Mucosa of rectum (tissue), 2 donors: ENCODE measurements around the gene SCTR.

Experiments
- H3K27ac ChIP-seq, 2 donors: one replicate each; pipeline ENCODE4 v1.7.0; 2013; ENCODE audit warnings: inconsistent platforms in 2 of 2, low read depth in 2 of 2, low read length in 2 of 2
- H3K27me3 ChIP-seq, 2 donors: one replicate each; pipeline ENCODE4 v1.7.0; 2013; ENCODE audit warnings: low read length in 2 of 2; ENCODE audit not compliant: control insufficient read depth in 2 of 2, insufficient read depth in 2 of 2
- H3K36me3 ChIP-seq, 2 donors: one replicate each; pipeline ENCODE4 v1.7.0; 2013; ENCODE audit warnings: low read length in 2 of 2; ENCODE audit not compliant: control insufficient read depth in 2 of 2, insufficient read depth in 2 of 2
- H3K4me1 ChIP-seq, 2 donors: one replicate each; pipeline ENCODE4 v1.7.0; 2013; ENCODE audit warnings: low read length in 2 of 2, mild to moderate bottlenecking in 1 of 2; ENCODE audit not compliant: control insufficient read depth in 2 of 2, insufficient read depth in 2 of 2
- H3K4me3 ChIP-seq, 2 donors: one replicate each; pipeline ENCODE4 v1.7.0; 2013; ENCODE audit warnings: low read length in 2 of 2
- H3K9ac ChIP-seq, 2 donors: one replicate each; pipeline ENCODE4 v1.7.0; 2013; ENCODE audit warnings: low read length in 2 of 2, low read depth in 1 of 2, mild to moderate bottlenecking in 1 of 2
- H3K9me3 ChIP-seq, 2 donors: one replicate each; pipeline ENCODE4 v1.7.0; 2013; ENCODE audit warnings: low read length in 2 of 2; ENCODE audit not compliant: control insufficient read depth in 2 of 2
- donor health status: healthy.
- donor health status: Normal muscosa, but diverticular disease.

SCTR gene

GRCh38 chr2:119525614-119526013 lies 1.3 kb upstream of the SCTR start:
- H3K4me3 ChIP-seq: no peak overlapping the region
- H3K4me1 ChIP-seq: no peaks in the 10 kb centered on the region
- H3K27me3 ChIP-seq: peaks cover 18 to 23% of the 10 kb centered on the region in 2 donors
- no peak overlapping the region for H3K27ac ChIP-seq
- no peaks in the 10 kb centered on the region for H3K36me3 ChIP-seq
- H3K9ac ChIP-seq: no peak overlapping the region
- no peaks in the 10 kb centered on the region for H3K9me3 ChIP-seq

- Histone ChIP-seq H3K36me3 (no peaks in the 10 kb centered on the region), H3K4me1 (no peaks in the 10 kb centered on the region), H3K9ac (no peak overlapping the region), H3K4me3 (peak overlapping the region in 1 of 2 donors; percentile 3), H3K27me3 (peaks cover 18 to 23% of the 10 kb centered on the region in 2 donors), H3K9me3 (no peaks in the 10 kb centered on the region), H3K27ac (no peak overlapping the region)
These were observed 816 bp downstream of the SCTR start for GRCh38 chr2:119523383-119523951.

DNA sequence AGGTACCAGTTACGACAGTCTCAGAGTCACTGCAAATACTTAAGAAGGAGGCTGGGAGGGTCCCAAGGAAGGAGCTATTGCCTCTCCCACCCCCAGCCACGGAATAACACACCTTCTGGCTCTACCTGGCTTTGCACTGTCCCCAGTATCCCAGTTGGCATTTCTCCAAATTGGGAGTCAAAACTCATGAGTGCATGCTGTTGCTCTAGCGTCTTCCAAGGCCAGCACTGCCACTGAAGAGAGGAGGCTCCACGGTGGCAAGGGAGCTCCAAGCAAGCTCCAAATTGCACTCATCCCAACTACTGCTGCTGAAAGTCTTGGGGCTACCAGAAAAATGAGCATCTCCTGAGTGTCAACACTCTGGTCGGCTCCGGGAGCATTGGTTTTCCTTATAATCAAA lies 1.6 kb downstream of the SCTR start:
- no peaks in the 10 kb centered on the region for H3K4me1 ChIP-seq
- H3K36me3 ChIP-seq: no peaks in the 10 kb centered on the region
- no peaks in the 10 kb centered on the region for H3K9me3 ChIP-seq
- no peak overlapping the region for H3K4me3 ChIP-seq
- no peak overlapping the region for H3K27ac ChIP-seq
- H3K27me3 ChIP-seq: peaks cover 18 to 23% of the 10 kb centered on the region in 2 donors
- H3K9ac ChIP-seq: no peak overlapping the region

DNA sequence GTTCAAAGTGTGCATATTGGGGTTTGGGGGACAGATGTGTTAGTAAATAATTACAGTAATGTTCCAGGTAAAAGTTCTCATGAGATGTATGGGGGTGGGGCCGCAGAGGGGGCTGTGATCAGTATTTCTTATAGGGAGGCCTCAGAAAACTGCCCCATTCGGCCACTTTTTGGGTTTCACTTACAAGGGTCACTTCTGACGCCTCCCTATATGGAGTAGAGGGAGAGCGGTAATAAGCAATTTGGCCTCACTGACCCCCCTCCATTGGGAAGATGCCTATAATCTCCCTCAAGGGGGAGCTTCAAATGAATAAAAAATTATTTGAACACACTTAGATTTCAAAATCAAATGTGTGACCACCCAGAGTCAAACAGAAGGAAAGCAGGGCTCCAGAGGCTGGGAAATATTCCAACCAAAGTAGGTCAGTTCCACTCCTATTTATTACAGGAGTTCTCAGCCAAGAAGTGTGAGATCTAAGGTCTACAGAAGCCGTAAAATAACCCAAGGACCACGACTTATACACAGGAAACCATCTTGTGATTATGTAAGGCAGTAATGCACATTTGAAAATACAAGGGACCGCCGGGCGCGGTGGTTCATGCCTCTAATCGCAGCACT lies 2.7 kb downstream of the SCTR start:
- Histone ChIP-seq H3K4me1 (no peaks in the 10 kb centered on the region), H3K27me3 (peaks cover 18 to 23% of the 10 kb centered on the region in 2 donors), H3K4me3 (no peak overlapping the region), H3K36me3 (no peaks in the 10 kb centered on the region), H3K9ac (no peak overlapping the region), H3K9me3 (no peaks in the 10 kb centered on the region), H3K27ac (no peak overlapping the region)

- Histone ChIP-seq H3K27ac (no peak overlapping the region), H3K4me1 (no peaks in the 10 kb centered on the region), H3K9me3 (no peaks in the 10 kb centered on the region), H3K27me3 (peaks cover 18 to 21% of the 10 kb centered on the region in 2 donors), H3K4me3 (no peak overlapping the region), H3K36me3 (no peaks in the 10 kb centered on the region), H3K9ac (no peak overlapping the region)
These were observed 3.4 kb downstream of the SCTR start for GRCh38 chr2:119520696-119521432.

DNA sequence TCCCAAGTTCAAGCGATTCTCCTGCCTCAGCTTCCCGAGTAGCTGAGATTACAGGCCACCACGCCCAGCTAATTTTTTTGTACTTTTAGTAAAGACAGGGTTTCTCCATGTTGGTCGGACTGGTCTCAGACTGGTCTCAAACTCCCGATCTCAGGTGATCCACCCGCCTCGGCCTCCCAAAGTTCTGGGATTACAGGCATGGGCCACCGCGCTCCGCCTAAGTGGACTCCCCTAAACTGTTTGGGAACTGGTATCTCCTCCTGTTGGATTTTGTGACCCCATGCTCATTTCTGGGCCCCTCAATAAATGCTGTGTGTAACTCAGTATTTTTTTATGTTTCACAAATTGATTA lies 5.2 kb downstream of the SCTR start:
- Histone ChIP-seq H3K27me3 (peaks cover 9 to 11% of the 10 kb centered on the region in 2 donors), H3K9me3 (no peaks in the 10 kb centered on the region), H3K36me3 (no peaks in the 10 kb centered on the region), H3K27ac (no peak overlapping the region), H3K4me1 (no peaks in the 10 kb centered on the region), H3K4me3 (no peak overlapping the region), H3K9ac (no peak overlapping the region)

- peaks cover 5 to 6% of the 10 kb centered on the region in 2 donors for H3K27me3 ChIP-seq
- no peak overlapping the region for H3K4me3 ChIP-seq
These were observed 5.8 kb downstream of the SCTR start for GRCh38 chr2:119518401-119519056.

GRCh38 chr2:119517433-119517832 lies 6.8 kb downstream of the SCTR start:
- peaks cover 0 to 7% of the 10 kb centered on the region in 2 donors for H3K27me3 ChIP-seq
- no peak overlapping the region for H3K9ac ChIP-seq
- no peaks in the 10 kb centered on the region for H3K36me3 ChIP-seq
- H3K4me3 ChIP-seq: no peak overlapping the region
- H3K4me1 ChIP-seq: no peaks in the 10 kb centered on the region
- H3K27ac ChIP-seq: no peak overlapping the region
- H3K9me3 ChIP-seq: no peaks in the 10 kb centered on the region

More at GRCh38 chr2:119518401-119519056, 5.8 kb downstream of the SCTR start:
- no peaks in the 10 kb centered on the region for H3K9me3 ChIP-seq
- no peaks in the 10 kb centered on the region for H3K36me3 ChIP-seq
- H3K4me1 ChIP-seq: no peaks in the 10 kb centered on the region
- H3K9ac ChIP-seq: no peak overlapping the region
- no peak overlapping the region for H3K27ac ChIP-seq

DNA sequence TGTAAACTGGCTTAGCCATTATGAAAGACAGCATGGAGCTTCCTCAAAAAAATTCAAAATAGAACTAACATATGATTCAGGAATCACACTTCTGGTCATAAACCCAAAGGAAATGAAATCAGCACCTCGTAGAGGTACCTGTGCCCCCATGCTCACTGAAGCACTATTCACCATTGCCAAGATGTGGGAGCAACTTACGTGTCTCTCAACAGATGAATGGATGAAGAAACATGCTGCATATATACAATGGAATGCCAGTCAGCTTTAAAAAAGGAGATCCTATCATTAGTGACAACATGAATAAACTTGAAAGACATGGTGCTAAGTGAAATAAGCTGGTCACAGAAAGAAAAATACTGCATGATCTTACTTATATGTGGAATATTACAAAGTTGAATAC lies 8.2 kb downstream of the SCTR start:
- no peak overlapping the region for H3K9ac ChIP-seq
- H3K27ac ChIP-seq: no peak overlapping the region
- H3K4me3 ChIP-seq: no peak overlapping the region
- no peaks in the 10 kb centered on the region for H3K4me1 ChIP-seq
- no peaks in the 10 kb centered on the region for H3K36me3 ChIP-seq
- H3K27me3 ChIP-seq: peaks cover 0 to 6% of the 10 kb centered on the region in 2 donors
- no peaks in the 10 kb centered on the region for H3K9me3 ChIP-seq

- Histone ChIP-seq H3K9me3 (no peaks in the 10 kb centered on the region), H3K9ac (no peak overlapping the region), H3K36me3 (no peaks in the 10 kb centered on the region), H3K27ac (no peak overlapping the region), H3K27me3 (peaks cover 0 to 3% of the 10 kb centered on the region in 2 donors), H3K4me1 (no peaks in the 10 kb centered on the region), H3K4me3 (no peak overlapping the region)
These were observed 10.5 kb downstream of the SCTR start for GRCh38 chr2:119513832-119514231.
